Stomach (tissue), 4 donors: ENCODE results near the gene GREB1L.

Experiments used
- CTCF ChIP-seq, 7 experiments: fragments of 450-650 bp in 4 of 7; fragments of 200-600 bp in 3 of 7; sonication (generic) in 3 of 7; IDR thresholded peaks; one replicate each; pipeline ENCODE4 v1.5.1; 2016 to 2019; ENCODE audit warnings: antibody characterized with exemption in 7 of 7, control low read depth in 2 of 7, mild to moderate bottlenecking in 1 of 7
- POLR2A ChIP-seq, 4 donors: fragments of 450-650 bp; IDR thresholded peaks; one replicate each; pipeline ENCODE4 v1.6.1; 2016; ENCODE audit warnings: antibody characterized with exemption in 4 of 4, control low read depth in 2 of 4, mild to moderate bottlenecking in 1 of 4, moderate library complexity in 1 of 4

DNA sequence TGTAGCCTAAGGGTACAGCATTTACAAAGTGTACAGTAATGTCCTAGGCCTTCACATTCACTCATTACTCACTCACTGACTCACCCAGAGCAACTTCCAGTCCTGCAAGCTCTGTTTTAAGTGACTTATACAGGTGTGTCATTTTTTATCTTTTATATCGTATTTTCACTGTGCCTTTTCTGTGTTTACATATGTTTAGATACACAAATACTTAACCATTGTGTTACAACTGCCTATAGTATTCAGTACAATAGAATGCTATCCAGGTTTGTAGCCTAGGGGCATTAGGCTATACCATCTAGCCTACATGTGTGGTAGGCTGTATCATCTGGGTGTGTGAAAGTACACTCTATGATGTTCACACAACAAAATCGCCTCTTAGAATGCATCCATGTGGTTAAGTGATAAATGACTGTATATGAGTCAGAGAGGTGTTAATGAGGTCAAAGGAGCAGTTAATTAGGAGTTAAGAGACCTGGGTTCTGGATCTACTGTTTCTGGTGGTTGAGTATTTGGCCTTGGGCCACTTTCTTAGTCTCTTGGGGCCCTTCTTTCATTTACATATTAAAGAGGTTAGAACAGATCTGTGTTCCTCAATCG is 149.1 kb downstream of the GREB1L start:
- TF ChIP-seq CTCF (IDR thresholded peaks at IDR 0.05) (no peak), POLR2A (IDR thresholded peaks at IDR 0.05) (no peak)
